Upper lobe of left lung (tissue), 4 donors: Measurements from ENCODE around the gene WSB2.

Experiments used
- CTCF ChIP-seq, 6 experiments: fragments of 450-650 bp in 4 of 6; fragments of 200-600 bp in 2 of 6; sonication (generic) in 2 of 6; IDR thresholded peaks; one replicate each; pipeline ENCODE4 v1.5.1; 2016 to 2019; ENCODE audit warnings: antibody characterized with exemption in 6 of 6
- EP300 ChIP-seq, 4 donors: sonication (generic); formaldehyde crosslinking; IDR thresholded peaks; one replicate each; pipeline ENCODE4 v1.5.1; 2017; ENCODE audit warnings: antibody characterized with exemption in 4 of 4, control low read depth in 2 of 4
- POLR2A ChIP-seq, 4 donors: fragments of 450-650 bp; IDR thresholded peaks; one replicate each; pipeline ENCODE4 v1.5.1; 2016 to 2017; ENCODE audit warnings: antibody characterized with exemption in 4 of 4, mild to moderate bottlenecking in 2 of 4
- POLR2AphosphoS5 ChIP-seq, 2 donors: sonication (generic); formaldehyde crosslinking; IDR thresholded peaks; one replicate each; pipeline ENCODE4 v1.5.1; 2017; ENCODE audit warnings: antibody characterized with exemption in 2 of 2

DNA sequence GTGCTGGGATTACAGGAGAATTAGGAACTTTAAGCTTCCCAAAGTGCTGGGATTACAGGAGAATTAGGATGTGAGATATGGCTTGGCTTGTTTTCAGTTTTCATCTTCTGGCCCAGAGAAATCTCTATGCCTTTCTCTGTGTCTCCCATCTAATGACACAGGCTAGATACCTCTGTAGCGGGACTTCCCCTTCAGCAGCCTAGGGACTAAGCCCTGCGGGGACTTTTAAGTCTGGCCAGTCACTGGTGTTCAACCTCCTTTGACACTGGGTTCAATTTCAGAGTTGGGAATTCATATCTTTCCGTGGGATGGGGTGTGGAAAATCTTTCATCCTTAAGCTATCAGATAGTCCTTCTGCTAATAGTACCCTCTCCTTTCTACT lies 38.3 kb downstream of the WSB2 start:
- TF ChIP-seq POLR2A (IDR thresholded peaks at IDR 0.05) (no peak), CTCF (IDR thresholded peaks at IDR 0.05) (no peak), POLR2AphosphoS5 (IDR thresholded peaks at IDR 0.05) (no peak), EP300 (IDR thresholded peaks at IDR 0.05) (no peak)
